LNCaP clone FGC (cell line): ENCODE measurements around the gene CYBB.
A peak's percentile ranks its signal among the peaks of the same experiment; 100 is the strongest.

Experiments
- DNase-seq: peaks from one replicate; pipeline ENCODE4 v3.0.0-alpha.2; 2011; ENCODE audit warnings: low read depth
- H3K4me3 ChIP-seq: 2 replicates; pipeline ENCODE4 v1.5.1; 2011; ENCODE audit warnings: mild to moderate bottlenecking, low read depth, low read length, control low read depth
- TF ChIP-seq, protein P1 (sequence below): IDR thresholded peaks from 2 replicates; pipeline ENCODE4 v1.5.1; 2012; ENCODE audit warnings: mild to moderate bottlenecking; ENCODE audit not compliant: control insufficient read depth, insufficient read depth; ENCODE audit errors: extremely low read depth

Gene CYBB

DNA sequence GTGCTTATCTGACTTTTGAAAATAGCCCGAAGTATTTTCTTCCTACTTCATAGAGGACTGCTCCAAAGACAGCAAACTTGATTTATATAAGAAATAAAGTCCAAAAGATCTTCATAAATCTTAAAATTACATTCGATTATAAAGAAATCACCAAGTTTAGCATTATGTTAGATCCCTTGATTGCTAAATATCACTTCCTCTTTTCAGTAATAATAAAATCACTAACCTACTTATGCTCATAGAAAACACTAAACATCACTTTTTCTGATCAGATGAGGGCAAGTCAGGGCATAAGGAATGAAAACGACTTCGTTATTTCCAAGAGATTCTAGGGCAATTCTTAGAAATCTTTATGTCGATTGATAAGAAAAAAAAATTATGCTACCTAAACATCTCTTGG, 35.5 kb downstream of the CYBB start:
- no peak overlapping the region for H3K4me3 ChIP-seq
- no peak for DNase-seq
- TF ChIP-seq, protein P1, sequence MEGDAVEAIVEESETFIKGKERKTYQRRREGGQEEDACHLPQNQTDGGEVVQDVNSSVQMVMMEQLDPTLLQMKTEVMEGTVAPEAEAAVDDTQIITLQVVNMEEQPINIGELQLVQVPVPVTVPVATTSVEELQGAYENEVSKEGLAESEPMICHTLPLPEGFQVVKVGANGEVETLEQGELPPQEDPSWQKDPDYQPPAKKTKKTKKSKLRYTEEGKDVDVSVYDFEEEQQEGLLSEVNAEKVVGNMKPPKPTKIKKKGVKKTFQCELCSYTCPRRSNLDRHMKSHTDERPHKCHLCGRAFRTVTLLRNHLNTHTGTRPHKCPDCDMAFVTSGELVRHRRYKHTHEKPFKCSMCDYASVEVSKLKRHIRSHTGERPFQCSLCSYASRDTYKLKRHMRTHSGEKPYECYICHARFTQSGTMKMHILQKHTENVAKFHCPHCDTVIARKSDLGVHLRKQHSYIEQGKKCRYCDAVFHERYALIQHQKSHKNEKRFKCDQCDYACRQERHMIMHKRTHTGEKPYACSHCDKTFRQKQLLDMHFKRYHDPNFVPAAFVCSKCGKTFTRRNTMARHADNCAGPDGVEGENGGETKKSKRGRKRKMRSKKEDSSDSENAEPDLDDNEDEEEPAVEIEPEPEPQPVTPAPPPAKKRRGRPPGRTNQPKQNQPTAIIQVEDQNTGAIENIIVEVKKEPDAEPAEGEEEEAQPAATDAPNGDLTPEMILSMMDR: no peak

DNA sequence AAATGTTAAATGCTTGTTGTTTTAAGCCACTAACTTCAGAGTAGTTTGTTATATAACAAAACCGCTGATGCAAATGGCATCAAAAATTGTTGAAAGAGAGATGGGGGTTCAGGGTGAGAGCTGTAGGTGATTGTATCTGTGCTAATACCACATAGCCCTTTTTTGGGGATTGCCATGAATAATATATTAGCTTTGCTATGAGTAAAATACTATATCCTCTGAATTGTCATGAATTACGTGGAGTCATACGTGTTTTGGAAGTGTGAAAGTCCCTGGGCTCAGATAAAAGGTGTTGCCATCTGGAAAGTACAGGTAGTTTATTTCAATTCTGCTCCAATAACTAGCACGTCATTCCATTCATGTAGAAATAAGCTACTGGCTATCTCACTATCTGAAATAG, 36.9 kb downstream of the CYBB start:
- no peak overlapping the region for H3K4me3 ChIP-seq
- no peak for DNase-seq
- TF ChIP-seq, protein P1: no peak

DNA sequence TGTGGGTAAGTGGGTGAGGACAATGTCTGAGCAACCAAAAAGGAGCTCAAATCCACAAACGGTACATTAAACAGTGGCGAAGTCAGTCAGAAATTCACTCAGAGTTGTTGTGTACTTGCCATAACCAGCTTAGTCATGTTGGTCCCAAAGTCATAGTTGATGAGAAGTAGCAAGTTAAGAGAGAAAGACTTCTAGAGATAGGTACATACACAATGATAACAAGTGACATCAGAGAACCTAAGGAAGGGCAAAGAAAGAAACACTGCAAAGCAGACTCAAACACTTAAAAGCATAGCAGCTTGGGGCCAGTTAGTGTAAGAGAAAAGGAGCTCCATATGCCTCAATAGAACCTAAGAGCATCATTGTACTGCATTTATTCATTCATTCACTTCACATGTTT, 37.3 kb downstream of the CYBB start:
- TF ChIP-seq, protein P1: no peak
- DNase-seq: no peak
- H3K4me3 ChIP-seq: no peak overlapping the region

DNA sequence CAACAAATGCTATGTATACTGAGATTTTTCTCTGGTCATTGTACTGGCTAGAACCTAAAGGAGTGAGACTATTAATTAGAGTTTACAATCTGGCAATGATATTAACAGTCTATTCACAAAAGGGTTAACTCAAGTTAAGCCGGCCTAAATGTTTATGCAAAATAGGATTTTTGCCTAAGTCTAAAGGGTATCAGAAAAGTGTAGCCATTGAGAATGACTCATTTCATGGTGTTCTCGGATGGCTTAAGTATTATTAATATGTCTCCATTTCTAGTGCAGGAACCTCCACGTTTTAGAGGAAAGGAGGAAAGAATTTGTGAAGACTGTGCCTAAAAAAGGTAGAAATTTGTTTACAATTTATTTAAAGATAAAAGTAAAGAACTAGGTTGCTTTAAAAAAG, 37.7 kb downstream of the CYBB start:
- TF ChIP-seq, protein P1: no peak
- no peak for DNase-seq
- no peak overlapping the region for H3K4me3 ChIP-seq

DNA sequence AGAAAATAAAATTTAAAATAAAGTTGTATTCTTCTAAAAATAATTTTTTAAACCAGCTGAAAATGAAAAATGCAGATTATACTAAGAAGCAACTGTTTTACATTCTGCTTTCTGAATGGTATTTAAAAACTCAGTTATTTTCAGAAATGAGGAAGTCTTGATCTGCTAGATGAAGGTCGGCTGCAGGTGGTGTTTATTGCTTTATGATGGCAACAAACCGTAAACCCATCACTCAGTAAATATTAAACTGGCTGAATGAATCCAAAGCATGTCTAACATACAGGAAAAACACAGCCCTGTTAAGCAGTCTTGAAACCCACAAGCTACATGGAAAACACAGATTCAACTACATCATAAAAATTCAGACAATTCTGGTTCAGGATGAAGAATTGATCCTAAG, 38.2 kb downstream of the CYBB start:
- no peak for DNase-seq
- TF ChIP-seq, protein P1: no peak
- no peak overlapping the region for H3K4me3 ChIP-seq

DNA sequence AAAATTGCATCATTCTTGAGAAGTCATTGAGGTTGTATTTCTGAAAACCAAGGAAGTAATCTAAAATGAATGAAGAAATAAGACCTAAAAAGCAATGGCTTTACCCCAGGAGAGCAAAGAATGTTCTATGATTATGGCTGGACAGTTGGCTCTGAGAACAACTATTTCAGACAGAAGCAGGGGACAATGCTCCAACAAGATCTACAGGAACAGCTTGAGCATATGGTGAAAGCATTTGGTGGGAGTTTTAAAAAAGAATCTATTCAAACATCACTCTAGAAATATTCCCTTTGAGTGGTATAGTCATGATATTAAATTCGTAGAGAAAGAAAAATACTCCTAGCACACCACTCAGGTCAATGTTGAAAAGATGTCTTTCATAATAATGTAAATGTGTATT, 40.8 kb downstream of the CYBB start:
- no peak overlapping the region for H3K4me3 ChIP-seq
- no peak for DNase-seq
- TF ChIP-seq, protein P1: no peak

DNA sequence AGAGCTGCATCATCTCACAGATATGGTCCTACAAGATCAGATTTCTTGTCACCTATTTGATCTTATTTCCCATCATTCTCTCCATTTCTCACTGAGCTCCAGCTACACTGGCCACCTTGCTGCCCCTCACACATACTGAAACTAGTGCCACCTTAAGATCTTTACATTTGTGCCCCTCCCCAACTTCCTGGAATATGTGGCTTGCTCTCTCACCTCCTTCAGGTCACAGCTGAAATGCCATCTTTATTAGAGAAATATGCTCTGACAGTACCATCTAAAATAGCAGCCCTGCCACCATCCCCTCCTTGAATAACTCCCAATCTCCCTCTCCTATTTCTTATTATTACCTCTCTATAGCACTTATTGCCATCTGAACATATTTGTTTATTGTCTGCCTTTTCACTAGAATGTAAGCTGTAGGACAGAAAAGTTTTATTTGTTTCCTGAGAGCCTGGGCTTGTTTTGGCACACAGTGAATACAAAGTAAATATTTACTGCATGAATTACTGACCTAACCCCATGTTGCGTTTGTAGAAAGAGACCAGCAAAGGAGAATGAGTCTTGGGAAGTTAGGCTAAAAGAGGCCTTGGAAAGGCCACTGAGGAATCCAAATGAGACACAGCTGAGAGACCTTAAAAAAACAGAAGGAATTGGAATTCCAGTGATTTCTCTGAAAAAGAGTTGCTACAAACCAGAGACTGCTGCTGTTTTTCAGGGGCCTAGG, 44.8 kb downstream of the CYBB start:
- no peak overlapping the region for H3K4me3 ChIP-seq
- peak; percentile 73 for DNase-seq
- TF ChIP-seq, protein P1: no peak
